Measurements from ENCODE around the gene POLR2J. TPM values are rescaled to one million over a fixed set of nuclear protein-coding genes. Genes with fewer than 3 reads are reported as not detected.
"Not testable (repeated sequence)": the region's sequence is repeated elsewhere in the genome, so short reads cannot be mapped to it uniquely, and the experiment has no call there.

The POLR2J gene
- total and polyA plus RNA-seq, 4 donors, result 10.3 to 151 (median 55.6) TPM

DNA sequence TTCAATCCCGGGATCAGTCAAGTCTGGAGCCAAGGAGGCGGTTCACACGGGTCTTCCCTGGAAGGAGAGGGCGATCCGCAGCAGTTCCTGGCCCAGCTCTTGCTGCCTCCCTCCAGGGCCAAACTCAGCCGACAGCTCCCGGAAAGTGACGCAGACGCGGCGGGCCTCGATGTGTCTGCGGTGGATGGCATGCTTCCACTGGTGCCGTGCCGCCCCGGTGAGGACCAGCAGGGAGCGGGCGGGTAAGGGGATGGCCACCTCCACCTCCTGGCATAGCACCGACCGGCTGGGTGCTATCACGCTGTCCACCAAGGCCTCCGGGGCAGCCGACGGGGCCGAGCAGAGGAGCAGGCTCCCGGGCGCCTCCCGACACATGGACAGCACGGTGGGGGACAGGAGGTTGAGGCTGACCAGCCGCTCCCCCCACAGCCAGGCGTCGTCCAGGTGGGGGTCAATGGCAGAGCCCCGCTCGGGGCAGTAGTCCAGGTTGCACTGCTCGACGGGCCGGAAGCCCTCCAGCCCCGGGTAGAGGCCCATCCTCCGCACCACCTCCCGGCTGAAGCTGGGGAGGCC is 21.3 kb downstream of the POLR2J start:
- no peaks in the 10 kb centered on the region for H3K4me1 ChIP-seq (ENCODE audit: control insufficient read depth in 5 of 5, insufficient read depth in 5 of 5, low read length in 5 of 5)
- H3K27ac ChIP-seq (ENCODE audit: low read depth in 1 of 2, low read length in 1 of 2), result no peak overlapping the region
- 95 to 97% methylated on average over 40 of the region's 40 CpGs for WGBS, 2 donors
- ATAC-seq (ENCODE audit: insufficient read depth, low FRiP score) (no peak), DNase-seq (no peak)
- H3K36me3 ChIP-seq (ENCODE audit: control insufficient read depth in 4 of 4, insufficient read depth in 4 of 4, low read length in 4 of 4), result peaks cover 0 to 34% (median 13%) of the 10 kb centered on the region in 4 donors
- no peak overlapping the region for H3K9ac ChIP-seq (ENCODE audit: insufficient read depth in 1 of 2, low read length in 2 of 2)
- no peaks in the 10 kb centered on the region for H3K27me3 ChIP-seq (ENCODE audit: control insufficient read depth in 3 of 3, insufficient read depth in 3 of 3, low read length in 2 of 3)
- no peak overlapping the region for H3K4me3 ChIP-seq
- TF ChIP-seq, protein P1, sequence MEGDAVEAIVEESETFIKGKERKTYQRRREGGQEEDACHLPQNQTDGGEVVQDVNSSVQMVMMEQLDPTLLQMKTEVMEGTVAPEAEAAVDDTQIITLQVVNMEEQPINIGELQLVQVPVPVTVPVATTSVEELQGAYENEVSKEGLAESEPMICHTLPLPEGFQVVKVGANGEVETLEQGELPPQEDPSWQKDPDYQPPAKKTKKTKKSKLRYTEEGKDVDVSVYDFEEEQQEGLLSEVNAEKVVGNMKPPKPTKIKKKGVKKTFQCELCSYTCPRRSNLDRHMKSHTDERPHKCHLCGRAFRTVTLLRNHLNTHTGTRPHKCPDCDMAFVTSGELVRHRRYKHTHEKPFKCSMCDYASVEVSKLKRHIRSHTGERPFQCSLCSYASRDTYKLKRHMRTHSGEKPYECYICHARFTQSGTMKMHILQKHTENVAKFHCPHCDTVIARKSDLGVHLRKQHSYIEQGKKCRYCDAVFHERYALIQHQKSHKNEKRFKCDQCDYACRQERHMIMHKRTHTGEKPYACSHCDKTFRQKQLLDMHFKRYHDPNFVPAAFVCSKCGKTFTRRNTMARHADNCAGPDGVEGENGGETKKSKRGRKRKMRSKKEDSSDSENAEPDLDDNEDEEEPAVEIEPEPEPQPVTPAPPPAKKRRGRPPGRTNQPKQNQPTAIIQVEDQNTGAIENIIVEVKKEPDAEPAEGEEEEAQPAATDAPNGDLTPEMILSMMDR (IDR thresholded peaks at IDR 0.05; ENCODE audit: control extremely low read depth, extremely low read depth), result no peak
- no peaks in the 10 kb centered on the region for H3K9me3 ChIP-seq (ENCODE audit: control insufficient read depth in 4 of 4, insufficient read depth in 3 of 4, low read length in 3 of 4)

- H3K9ac ChIP-seq (ENCODE audit: insufficient read depth in 1 of 2, low read length in 2 of 2), result no peak overlapping the region
- H3K4me3 ChIP-seq, result no peak overlapping the region
- no peak overlapping the region for H3K27ac ChIP-seq (ENCODE audit: low read depth in 1 of 2, low read length in 1 of 2)
- H3K9me3 ChIP-seq (ENCODE audit: control insufficient read depth in 4 of 4, insufficient read depth in 3 of 4, low read length in 3 of 4), result no peaks in the 10 kb centered on the region
- TF ChIP-seq, protein P1 (IDR thresholded peaks at IDR 0.05; ENCODE audit: control extremely low read depth, extremely low read depth), result no peak
- ATAC-seq (ENCODE audit: insufficient read depth, low FRiP score) (no peak), DNase-seq (no peak)
- peaks cover 0 to 34% (median 13%) of the 10 kb centered on the region in 4 donors for H3K36me3 ChIP-seq (ENCODE audit: control insufficient read depth in 4 of 4, insufficient read depth in 4 of 4, low read length in 4 of 4)
- 92 to 97% methylated on average over 10 of the region's 10 CpGs for WGBS, 2 donors
- H3K4me1 ChIP-seq (ENCODE audit: control insufficient read depth in 5 of 5, insufficient read depth in 5 of 5, low read length in 5 of 5), result no peaks in the 10 kb centered on the region
- no peaks in the 10 kb centered on the region for H3K27me3 ChIP-seq (ENCODE audit: control insufficient read depth in 3 of 3, insufficient read depth in 3 of 3, low read length in 2 of 3)
Measured at GRCh38 chr7:102456327-102456726, 22.4 kb downstream of the POLR2J start.

DNA sequence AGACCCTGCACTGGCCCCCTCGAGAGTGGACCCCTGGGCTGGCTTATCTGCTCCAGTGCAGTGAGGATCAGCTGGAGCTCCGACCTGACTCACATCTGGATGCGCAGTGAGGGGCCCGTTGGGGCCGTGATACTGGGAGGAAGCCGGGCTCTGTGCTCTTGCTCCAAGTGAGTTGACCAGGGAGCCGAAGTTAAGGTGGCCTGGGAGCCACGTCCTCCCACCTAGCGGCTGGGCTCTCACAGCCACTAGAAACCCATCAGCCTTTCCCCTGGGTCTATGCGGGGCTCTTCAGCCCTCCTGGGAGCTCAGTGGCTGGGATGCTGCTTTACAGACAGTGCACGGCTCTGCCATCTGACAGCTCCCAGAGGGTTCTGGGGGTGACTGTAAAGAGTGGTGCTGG is 23.1 kb downstream of the POLR2J start:
- no peak for ATAC-seq (ENCODE audit: insufficient read depth, low FRiP score)
- H3K27me3 ChIP-seq (ENCODE audit: control insufficient read depth in 3 of 3, insufficient read depth in 3 of 3, low read length in 2 of 3), result no peaks in the 10 kb centered on the region
- no peak overlapping the region for H3K4me3 ChIP-seq
- 90 to 96% methylated on average over 11 of the region's 11 CpGs for WGBS, 2 donors
- no peak overlapping the region for H3K9ac ChIP-seq (ENCODE audit: insufficient read depth in 1 of 2, low read length in 2 of 2)
- no peaks in the 10 kb centered on the region for H3K4me1 ChIP-seq (ENCODE audit: control insufficient read depth in 5 of 5, insufficient read depth in 5 of 5, low read length in 5 of 5)
- TF ChIP-seq, protein P1 (IDR thresholded peaks at IDR 0.05; ENCODE audit: control extremely low read depth, extremely low read depth), result no peak
- H3K36me3 ChIP-seq (ENCODE audit: control insufficient read depth in 4 of 4, insufficient read depth in 4 of 4, low read length in 4 of 4), result peaks cover 0 to 34% (median 13%) of the 10 kb centered on the region in 4 donors
- H3K27ac ChIP-seq (ENCODE audit: low read depth in 1 of 2, low read length in 1 of 2), result no peak overlapping the region
- H3K9me3 ChIP-seq (ENCODE audit: control insufficient read depth in 4 of 4, insufficient read depth in 3 of 4, low read length in 3 of 4), result no peaks in the 10 kb centered on the region
- no peak for DNase-seq

DNA sequence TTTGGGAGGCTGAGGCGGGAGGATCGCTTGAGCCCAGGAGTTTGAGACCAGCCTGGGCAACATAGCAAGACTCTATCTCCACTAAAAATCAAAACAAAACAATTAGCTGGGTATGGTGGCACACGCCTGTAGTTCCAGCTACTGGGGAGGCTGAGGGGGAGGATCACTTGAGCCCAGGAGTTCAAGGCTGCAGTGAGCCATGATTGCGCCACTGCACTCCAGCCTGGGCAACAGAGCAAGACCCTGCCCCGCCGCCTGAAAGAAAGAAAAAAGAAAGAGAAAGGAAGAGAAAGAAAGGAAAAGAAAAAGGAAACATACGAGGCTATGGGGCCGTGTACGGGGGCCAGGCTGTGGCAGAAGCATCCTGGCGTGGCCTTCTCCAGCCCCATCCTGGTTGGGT is 23.8 kb downstream of the POLR2J start:
- H3K4me3 ChIP-seq; H3K27me3 ChIP-seq (ENCODE audit: control insufficient read depth in 3 of 3, insufficient read depth in 3 of 3, low read length in 2 of 3); H3K27ac ChIP-seq (ENCODE audit: low read depth in 1 of 2, low read length in 1 of 2); DNase-seq; H3K9me3 ChIP-seq (ENCODE audit: control insufficient read depth in 4 of 4, insufficient read depth in 3 of 4, low read length in 3 of 4); H3K4me1 ChIP-seq (ENCODE audit: control insufficient read depth in 5 of 5, insufficient read depth in 5 of 5, low read length in 5 of 5); H3K9ac ChIP-seq (ENCODE audit: insufficient read depth in 1 of 2, low read length in 2 of 2); ATAC-seq (ENCODE audit: insufficient read depth, low FRiP score): not testable (repeated sequence)
- 92 to 95% methylated on average over 10 of the region's 10 CpGs for WGBS, 2 donors
- H3K36me3 ChIP-seq (ENCODE audit: control insufficient read depth in 4 of 4, insufficient read depth in 4 of 4, low read length in 4 of 4), result peaks cover 0 to 34% (median 13%) of the 10 kb centered on the region in 4 donors
